IMR-90 (cell line): Measurements from ENCODE around the gene SEL1L3. TPM values are rescaled to one million over a fixed set of nuclear protein-coding genes. Genes with fewer than 3 reads are reported as not detected.

Source experiments
- ATAC-seq: fragments of 200-7000 bp; cut with Tn5 transposase; 2 replicates; pipeline ENCODE4 v1.9.1; 2020; ENCODE audit warnings: low read depth, mild to moderate bottlenecking, moderate library complexity
- BruUV-seq: library from RNA; stranded (reverse); fragments of 400-500 nt; replicated peaks from 2 replicates; lab custom pipeline; 2021; lab: Mats Ljungman, UMichigan
- CTCF ChIA-PET: fragments of 300-600 bp; formaldehyde crosslinking; extraction: SDS; loops from one replicate; lab custom pipeline; 2021; ENCODE audit warnings: antibody characterized with exemption; lab: Yijun Ruan, JAX
- POLR2A ChIA-PET: fragments of 300-600 bp; sonication (Branson Sonifier 250); formaldehyde crosslinking; loops from one replicate; lab custom pipeline; 2022; ENCODE audit warnings: antibody characterized with exemption; ENCODE audit not compliant: unreplicated experiment; lab: Charles Lee
- DNase-seq: peaks from one replicate; pipeline ENCODE4 v3.0.0; 2013
- H2AFZ ChIP-seq: replicated peaks from 2 replicates; pipeline ENCODE3; 2013; ENCODE audit warnings: low read length, mild to moderate bottlenecking; ENCODE audit not compliant: poor library complexity
- H2AK5ac ChIP-seq: 2 replicates; pipeline ENCODE4 v1.6.1; 2013; ENCODE audit warnings: low read depth, low read length, inconsistent platforms
- H2AK9ac ChIP-seq: replicated peaks from 2 replicates; pipeline ENCODE3; 2013; ENCODE audit warnings: mild to moderate bottlenecking, low read depth, low read length, moderate library complexity; ENCODE audit not compliant: poor library complexity
- H2BK120ac ChIP-seq: 2 replicates; pipeline ENCODE4 v1.6.1; 2013; ENCODE audit warnings: low read depth, low read length, inconsistent platforms
- H2BK15ac ChIP-seq: 3 replicates; pipeline ENCODE4 v1.6.1; 2013; ENCODE audit warnings: low read depth, low read length, inconsistent platforms
- H2BK20ac ChIP-seq: 2 replicates; pipeline ENCODE4 v1.6.1; 2013; ENCODE audit warnings: low read depth, mild to moderate bottlenecking, inconsistent platforms, low read length, moderate library complexity
- H2BK5ac ChIP-seq: 2 replicates; pipeline ENCODE4 v1.6.1; 2013; ENCODE audit warnings: mild to moderate bottlenecking, low read depth, low read length, inconsistent platforms; ENCODE audit not compliant: poor library complexity, severe bottlenecking
- H3K14ac ChIP-seq: replicated peaks from 2 replicates; pipeline ENCODE4 v1.6.1; 2013; ENCODE audit warnings: low read depth, low read length, inconsistent platforms
- H3K18ac ChIP-seq: 2 replicates; pipeline ENCODE4 v1.6.1; 2013; ENCODE audit warnings: low read depth, low read length, control low read depth
- H3K23ac ChIP-seq: 2 replicates; pipeline ENCODE4 v1.6.1; 2013; ENCODE audit warnings: low read depth, low read length, inconsistent platforms
- H3K27ac ChIP-seq: 2 replicates; pipeline ENCODE4 v1.5.1; 2013; ENCODE audit warnings: mild to moderate bottlenecking, control low read depth, low read length; ENCODE audit not compliant: insufficient read depth
- H3K27me3 ChIP-seq: 2 replicates; pipeline ENCODE4 v1.6.1; 2013; ENCODE audit warnings: low read length; ENCODE audit not compliant: control insufficient read depth, insufficient read depth
- H3K36me3 ChIP-seq: 2 replicates; pipeline ENCODE4 v1.6.1; 2013; ENCODE audit warnings: low read length, mixed read lengths; ENCODE audit not compliant: control insufficient read depth, insufficient read depth
- H3K4ac ChIP-seq: 2 replicates; pipeline ENCODE4 v1.6.1; 2013; ENCODE audit warnings: low read depth, low read length, inconsistent platforms
- H3K4me1 ChIP-seq: 2 replicates; pipeline ENCODE4 v1.6.1; 2013; ENCODE audit warnings: low read length, mixed read lengths; ENCODE audit not compliant: control insufficient read depth, insufficient read depth
- H3K4me2 ChIP-seq: 2 replicates; pipeline ENCODE4 v1.6.1; 2013; ENCODE audit warnings: low read depth, mild to moderate bottlenecking, control low read depth, low read length, moderate library complexity
- H3K4me3 ChIP-seq: 2 replicates; pipeline ENCODE4 v1.5.1; 2013; ENCODE audit warnings: low read depth, mild to moderate bottlenecking, control low read depth, low read length, moderate library complexity; ENCODE audit not compliant: insufficient read depth
- H3K56ac ChIP-seq: 2 replicates; pipeline ENCODE4 v1.6.1; 2013; ENCODE audit warnings: low read length, inconsistent platforms; ENCODE audit not compliant: insufficient read depth; ENCODE audit errors: extremely low read depth
- H3K79me1 ChIP-seq, 2 experiments: 2 replicates each; pipeline ENCODE4 v1.6.1; 2013; ENCODE audit warnings: low read length in 2 of 2, inconsistent platforms in 1 of 2, low read depth in 1 of 2
- H3K9ac ChIP-seq: 2 replicates; pipeline ENCODE4 v1.6.1; 2013; ENCODE audit warnings: low read depth, low read length, control low read depth
- H3K9me1 ChIP-seq: 2 replicates; pipeline ENCODE4 v1.6.1; 2013; ENCODE audit warnings: low read length, inconsistent platforms; ENCODE audit not compliant: insufficient read depth
- H3K9me3 ChIP-seq: 2 replicates; pipeline ENCODE4 v1.6.1; 2013; ENCODE audit warnings: low read length; ENCODE audit not compliant: control insufficient read depth, insufficient read depth
- H4K20me1 ChIP-seq: 2 replicates; pipeline ENCODE4 v1.6.1; 2013; ENCODE audit warnings: low read length, inconsistent platforms; ENCODE audit not compliant: insufficient read depth
- H4K5ac ChIP-seq: 2 replicates; pipeline ENCODE4 v1.6.1; 2013; ENCODE audit warnings: mild to moderate bottlenecking, low read depth, low read length, control low read depth
- H4K8ac ChIP-seq, 2 experiments: 2 replicates each; pipeline ENCODE4 v1.6.1; 2013; ENCODE audit warnings: low read depth in 2 of 2, low read length in 2 of 2, control low read depth in 1 of 2, inconsistent platforms in 1 of 2
- H4K91ac ChIP-seq: 2 replicates; pipeline ENCODE4 v1.6.1; 2013; ENCODE audit warnings: low read depth, low read length, inconsistent platforms; ENCODE audit not compliant: insufficient read depth
- BHLHE40 ChIP-seq: fragments of 150-350 bp; IDR thresholded peaks from 2 replicates; pipeline ENCODE4 v1.6.1; 2016; ENCODE audit warnings: mild to moderate bottlenecking, low read depth, low read length
- CEBPB ChIP-seq: IDR thresholded peaks from 2 replicates; pipeline ENCODE4 v1.6.1; 2012; ENCODE audit warnings: low read depth, low read length, improper control_type of control experiment
- MAFK ChIP-seq: IDR thresholded peaks from 2 replicates; pipeline ENCODE4 v1.6.1; 2012; ENCODE audit warnings: low read depth, low read length, improper control_type of control experiment
- MAZ ChIP-seq: IDR thresholded peaks from 2 replicates; pipeline ENCODE4 v1.6.1; 2012; ENCODE audit warnings: low read depth, mild to moderate bottlenecking, low read length, improper control_type of control experiment, moderate library complexity, borderline replicate concordance
- MXI1 ChIP-seq: IDR thresholded peaks from 2 replicates; pipeline ENCODE4 v1.6.1; 2012; ENCODE audit warnings: low read depth, mild to moderate bottlenecking, low read length, moderate library complexity, borderline replicate concordance
- NFE2L2 ChIP-seq: fragments of 150-350 bp; IDR thresholded peaks from 2 replicates; pipeline ENCODE4 v1.6.1; 2016; ENCODE audit warnings: low read depth, mild to moderate bottlenecking, low read length
- WGBS, 2 experiments: methylation state at CpG; one replicate each; pipeline versions ENCODE4 v1.1.5 to v1.1.7; 2013; ENCODE audit warnings: missing lambda C conversion rate in 2 of 2; ENCODE audit not compliant: insufficient read length in 1 of 2; ENCODE audit errors: extremely low coverage in 2 of 2; 5-methylcytosine and 5-hydroxymethylcytosine counted together
- dilution Hi-C: fragments of 300-500 bp; cut with HindIII; formaldehyde crosslinking; loops from one replicate; pipeline ENCODE4 v1.14.3; 2018; ENCODE audit warnings: low sequenced_read_pairs; ENCODE audit not compliant: unreplicated experiment
- in situ Hi-C: fragments of 300-500 bp; cut with MboI; formaldehyde crosslinking; loops from 3 replicates; pipeline ENCODE4 v1.14.3; 2019; ENCODE audit warnings: low sequenced_read_pairs, inconsistent platforms, mixed read lengths
- intact Hi-C: fragments of 100-400 bp; cut with micrococcal nuclease; formaldehyde crosslinking; loops from 2 replicates; pipeline ENCODE4 v1.10.0; 2022
- polyA plus RNA-seq, 3 experiments: library from polyadenylated mRNA; depleted of rRNA; stranded (reverse); fragments of >200 nt; gene quantifications; 2 replicates each; pipeline ENCODE4 v1.2.3, GENCODE V29; 2012; ENCODE audit warnings: low replicate concordance in 1 of 3
- total RNA-seq: library from RNA; depleted of rRNA; stranded (reverse); fragments of >200 nt; gene quantifications from 2 replicates; pipeline ENCODE4 v1.2.3, GENCODE V29; 2012
- TF ChIP-seq, protein P1 (sequence below): conservative IDR thresholded peaks from 2 replicates; pipeline ENCODE4 v1.5.1; 2012; ENCODE audit warnings: mild to moderate bottlenecking, low read depth, low read length, improper control_type of control experiment

The SEL1L3 gene
- total and polyA plus RNA-seq, 2 of the 4 experiments (the other 2 are of a cell fraction): 16.4 to 43.7 TPM

GRCh38 chr4:25790024-25790423 is 72.8 kb downstream of the SEL1L3 start:
- DNase-seq (no peak), ATAC-seq (no peak)
- Histone ChIP-seq H3K36me3 (peaks cover 5% of the 10 kb centered on the region), H3K9me3 (no peaks in the 10 kb centered on the region), H3K27me3 (no peaks in the 10 kb centered on the region), H3K23ac (no peak overlapping the region), H3K56ac (no peak overlapping the region), H3K79me1 (no peaks in the 10 kb centered on the region), H3K27ac (no peak overlapping the region), H2AK9ac (no peak overlapping the region), H2BK15ac (no peak overlapping the region), H3K9me1 (peaks cover 5% of the 10 kb centered on the region; the same call in 1 of the 2 replicates), H2BK120ac (no peak overlapping the region), H3K4me3 (no peak overlapping the region), H3K4me1 (peaks cover 2% of the 10 kb centered on the region; the same call in 1 of the 2 replicates), H4K5ac (no peak overlapping the region), H4K20me1 (no peaks in the 10 kb centered on the region), H3K4me2 (no peak overlapping the region), H4K8ac (no peak overlapping the region), H2AK5ac (no peak overlapping the region), H4K91ac (no peak overlapping the region), H2BK20ac (no peak overlapping the region), H3K9ac (no peak overlapping the region), H2AFZ (no peak overlapping the region), H3K4ac (no peak overlapping the region), H2BK5ac (no peak overlapping the region), H3K14ac (no peak overlapping the region), H3K18ac (no peak overlapping the region)
- CTCF ChIA-PET: no interaction called here
- TF ChIP-seq, protein P1, sequence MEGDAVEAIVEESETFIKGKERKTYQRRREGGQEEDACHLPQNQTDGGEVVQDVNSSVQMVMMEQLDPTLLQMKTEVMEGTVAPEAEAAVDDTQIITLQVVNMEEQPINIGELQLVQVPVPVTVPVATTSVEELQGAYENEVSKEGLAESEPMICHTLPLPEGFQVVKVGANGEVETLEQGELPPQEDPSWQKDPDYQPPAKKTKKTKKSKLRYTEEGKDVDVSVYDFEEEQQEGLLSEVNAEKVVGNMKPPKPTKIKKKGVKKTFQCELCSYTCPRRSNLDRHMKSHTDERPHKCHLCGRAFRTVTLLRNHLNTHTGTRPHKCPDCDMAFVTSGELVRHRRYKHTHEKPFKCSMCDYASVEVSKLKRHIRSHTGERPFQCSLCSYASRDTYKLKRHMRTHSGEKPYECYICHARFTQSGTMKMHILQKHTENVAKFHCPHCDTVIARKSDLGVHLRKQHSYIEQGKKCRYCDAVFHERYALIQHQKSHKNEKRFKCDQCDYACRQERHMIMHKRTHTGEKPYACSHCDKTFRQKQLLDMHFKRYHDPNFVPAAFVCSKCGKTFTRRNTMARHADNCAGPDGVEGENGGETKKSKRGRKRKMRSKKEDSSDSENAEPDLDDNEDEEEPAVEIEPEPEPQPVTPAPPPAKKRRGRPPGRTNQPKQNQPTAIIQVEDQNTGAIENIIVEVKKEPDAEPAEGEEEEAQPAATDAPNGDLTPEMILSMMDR: no peak
- TF ChIP-seq MAFK (no peak), NFE2L2 (no peak), MAZ (no peak), BHLHE40 (no peak), MXI1 (no peak), CEBPB (no peak)
- 81% methylated on average over 3 of the region's 5 CpGs; no CpG with 5 or more reads in 1 of the 2 experiments for WGBS, 2 experiments
- no TSS peak for BruUV-seq
- intact Hi-C loops: no loop called here
- dilution Hi-C loops: no loop called here
- POLR2A ChIA-PET: no interaction called here
- in situ Hi-C loops: no loop called here
